Mesenchymal stem cell (in vitro differentiated cells and primary cell): ENCODE measurements around the gene SPARCL1. TPM values are rescaled to one million over a fixed set of nuclear protein-coding genes. Genes with fewer than 3 reads are reported as not detected.
A peak's percentile ranks its signal among the peaks of the same experiment; 100 is the strongest.

Experiments used
- DNase-seq: peaks from one replicate; pipeline ENCODE4 v3.0.0-alpha.2; 2013
- H2AFZ ChIP-seq: one replicate; pipeline ENCODE4 v1.6.1; 2013; ENCODE audit warnings: low read depth, mild to moderate bottlenecking, control low read depth, inconsistent platforms, low read length, moderate library complexity
- H2AK5ac ChIP-seq: 2 replicates; pipeline ENCODE4 v1.6.1; 2013; ENCODE audit warnings: low read length, moderate library complexity, mild to moderate bottlenecking, inconsistent platforms; ENCODE audit not compliant: severe bottlenecking
- H2BK120ac ChIP-seq: one replicate; pipeline ENCODE4 v1.6.1; 2013; ENCODE audit warnings: low read depth, mild to moderate bottlenecking, inconsistent platforms, low read length, moderate library complexity
- H2BK12ac ChIP-seq, 2 experiments: one replicate each; pipeline ENCODE4 v1.6.1; 2013; ENCODE audit warnings: inconsistent platforms in 2 of 2, low read length in 2 of 2, mild to moderate bottlenecking in 2 of 2, moderate library complexity in 2 of 2, control low read depth in 1 of 2
- H2BK15ac ChIP-seq: one replicate; pipeline ENCODE4 v1.6.1; 2013; ENCODE audit warnings: mild to moderate bottlenecking, low read depth, inconsistent platforms; ENCODE audit not compliant: poor library complexity, severe bottlenecking
- H2BK5ac ChIP-seq: 2 replicates; pipeline ENCODE4 v1.6.1; 2013; ENCODE audit warnings: low read depth, mild to moderate bottlenecking, low read length, control low read depth, inconsistent platforms; ENCODE audit not compliant: poor library complexity, severe bottlenecking
- H3K14ac ChIP-seq, 2 experiments: one replicate each; pipeline ENCODE4 v1.6.1; 2013; ENCODE audit warnings: inconsistent platforms in 2 of 2, low read length in 2 of 2, control low read depth in 1 of 2, mild to moderate bottlenecking in 1 of 2, moderate library complexity in 1 of 2
- H3K18ac ChIP-seq, 2 experiments: one replicate each; pipeline ENCODE4 v1.6.1; 2013; ENCODE audit warnings: inconsistent platforms in 2 of 2, low read length in 2 of 2, control low read depth in 1 of 2, low read depth in 1 of 2, mild to moderate bottlenecking in 1 of 2
- H3K23ac ChIP-seq, 2 experiments: one replicate each; pipeline ENCODE4 v1.6.1; 2013; ENCODE audit warnings: inconsistent platforms in 2 of 2, low read length in 2 of 2, mild to moderate bottlenecking in 2 of 2, moderate library complexity in 2 of 2, control low read depth in 1 of 2
- H3K27ac ChIP-seq: 2 replicates; pipeline ENCODE4 v1.5.1; 2013; ENCODE audit warnings: mild to moderate bottlenecking, moderate library complexity, low read length, control low read depth, inconsistent platforms; ENCODE audit not compliant: poor library complexity, severe bottlenecking
- H3K27me3 ChIP-seq, 2 experiments: 2 replicates each; pipeline versions ENCODE4 v1.6.1 to v1.7.0; 2013; ENCODE audit warnings: low read length in 2 of 2, mild to moderate bottlenecking in 2 of 2, moderate library complexity in 2 of 2, control low read depth in 1 of 2, inconsistent platforms in 1 of 2; ENCODE audit not compliant: control insufficient read depth in 1 of 2, insufficient read depth in 1 of 2
- H3K36me3 ChIP-seq, 2 experiments: 2 replicates each; pipeline versions ENCODE4 v1.6.1 to v1.7.0; 2013; ENCODE audit warnings: low read length in 2 of 2, control low read depth in 1 of 2, inconsistent platforms in 1 of 2, low read depth in 1 of 2, mild to moderate bottlenecking in 1 of 2; ENCODE audit not compliant: insufficient read depth in 2 of 2, control insufficient read depth in 1 of 2
- H3K4ac ChIP-seq, 2 experiments: one replicate each; pipeline ENCODE4 v1.6.1; 2013; ENCODE audit warnings: inconsistent platforms in 2 of 2, low read length in 2 of 2, mild to moderate bottlenecking in 2 of 2, moderate library complexity in 2 of 2, control low read depth in 1 of 2, low read depth in 1 of 2
- H3K4me1 ChIP-seq: 2 replicates; pipeline ENCODE4 v1.6.1; 2013; ENCODE audit warnings: low read depth, low read length, control low read depth; ENCODE audit not compliant: control insufficient read depth, insufficient read depth
- H3K4me2 ChIP-seq: 2 replicates; pipeline ENCODE4 v1.6.1; 2013; ENCODE audit warnings: low read length, mild to moderate bottlenecking, inconsistent platforms; ENCODE audit not compliant: poor library complexity, severe bottlenecking
- H3K4me3 ChIP-seq, 2 experiments: 2 replicates each; pipeline versions ENCODE4 v1.5.1 to v1.7.0; 2013; ENCODE audit warnings: low read length in 2 of 2, mild to moderate bottlenecking in 2 of 2, control low read depth in 1 of 2, low read depth in 1 of 2; ENCODE audit not compliant: insufficient read depth in 1 of 2
- H3K79me1 ChIP-seq: replicated peaks from 2 replicates; pipeline ENCODE4 v1.6.1; 2013; ENCODE audit warnings: mild to moderate bottlenecking, control low read depth, low read length, inconsistent platforms; ENCODE audit not compliant: poor library complexity, severe bottlenecking
- H3K9ac ChIP-seq: 2 replicates; pipeline ENCODE4 v1.7.0; 2013; ENCODE audit warnings: mild to moderate bottlenecking, low read length, moderate library complexity
- H3K9me3 ChIP-seq: 2 replicates; pipeline ENCODE4 v1.7.0; 2013; ENCODE audit warnings: mild to moderate bottlenecking, low read length; ENCODE audit not compliant: control insufficient read depth
- H4K8ac ChIP-seq: one replicate; pipeline ENCODE4 v1.6.1; 2013; ENCODE audit warnings: inconsistent platforms, mild to moderate bottlenecking, low read length, moderate library complexity
- H4K91ac ChIP-seq: one replicate; pipeline ENCODE4 v1.6.1; 2013; ENCODE audit warnings: mild to moderate bottlenecking, low read length, inconsistent platforms
- WGBS: methylation state at CpG from one replicate; pipeline ENCODE4 v1.1.7; 2013; ENCODE audit warnings: mixed read lengths; 5-methylcytosine and 5-hydroxymethylcytosine counted together
- polyA plus RNA-seq, 2 experiments: library from polyadenylated mRNA; stranded (reverse); fragments of 200-250 nt; gene quantifications; one replicate each; pipeline ENCODE4 v1.2.3, GENCODE V29; 2013

SPARCL1 gene, protein sequence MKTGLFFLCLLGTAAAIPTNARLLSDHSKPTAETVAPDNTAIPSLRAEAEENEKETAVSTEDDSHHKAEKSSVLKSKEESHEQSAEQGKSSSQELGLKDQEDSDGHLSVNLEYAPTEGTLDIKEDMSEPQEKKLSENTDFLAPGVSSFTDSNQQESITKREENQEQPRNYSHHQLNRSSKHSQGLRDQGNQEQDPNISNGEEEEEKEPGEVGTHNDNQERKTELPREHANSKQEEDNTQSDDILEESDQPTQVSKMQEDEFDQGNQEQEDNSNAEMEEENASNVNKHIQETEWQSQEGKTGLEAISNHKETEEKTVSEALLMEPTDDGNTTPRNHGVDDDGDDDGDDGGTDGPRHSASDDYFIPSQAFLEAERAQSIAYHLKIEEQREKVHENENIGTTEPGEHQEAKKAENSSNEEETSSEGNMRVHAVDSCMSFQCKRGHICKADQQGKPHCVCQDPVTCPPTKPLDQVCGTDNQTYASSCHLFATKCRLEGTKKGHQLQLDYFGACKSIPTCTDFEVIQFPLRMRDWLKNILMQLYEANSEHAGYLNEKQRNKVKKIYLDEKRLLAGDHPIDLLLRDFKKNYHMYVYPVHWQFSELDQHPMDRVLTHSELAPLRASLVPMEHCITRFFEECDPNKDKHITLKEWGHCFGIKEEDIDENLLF
- polyA plus RNA-seq (2013, experiment 1 of 2), result 0.03 TPM
- polyA plus RNA-seq (2013, experiment 2 of 2), result 0.04 TPM

DNA sequence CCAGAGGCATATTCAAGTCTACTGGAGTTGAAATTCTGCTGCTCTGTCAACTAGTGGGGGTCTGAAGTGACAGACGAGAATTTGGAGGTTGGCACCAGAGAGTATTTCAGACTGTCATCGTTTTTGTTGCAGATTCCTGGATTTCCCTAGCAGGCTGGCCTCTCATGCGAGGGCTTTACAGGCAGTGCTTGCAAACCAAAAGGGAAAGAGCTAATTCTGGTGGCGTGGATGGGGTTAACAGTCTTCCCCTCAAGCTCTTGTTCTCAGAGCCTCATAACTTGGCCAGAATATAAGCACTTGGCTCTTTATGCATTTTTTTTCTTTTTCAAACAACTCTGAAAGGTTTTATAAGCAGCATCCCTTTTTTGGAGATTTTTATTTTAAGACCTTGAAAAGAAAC lies at the start of gene SPARCL1:
TSS of gene SPARCL1 (minus strand) at position 190 of the 400 bp plus-strand sequence. CDS start 29,802 bp downstream, outside the sequence.
- peak within 1 kb of the TSS in 1 of 2 experiments; percentile 46 for H3K4me3 ChIP-seq
- H2BK12ac ChIP-seq, result no peak within 1 kb of the TSS
- H2BK5ac ChIP-seq, result no peak within 1 kb of the TSS
- no peak within 1 kb of the TSS for H4K91ac ChIP-seq
- H3K9ac ChIP-seq, result peak within 1 kb of the TSS; percentile 34
- no peak within 1 kb of the TSS for H4K8ac ChIP-seq
- H3K18ac ChIP-seq, result no peak within 1 kb of the TSS
- no peaks in the 10 kb centered on the region for H3K9me3 ChIP-seq
- no peaks in the 10 kb centered on the region for H3K4me1 ChIP-seq
- no peak within 1 kb of the TSS for H3K23ac ChIP-seq
- no peak within 1 kb of the TSS for H2BK15ac ChIP-seq
- no peak within 1 kb of the TSS for H2AFZ ChIP-seq
- H3K79me1 ChIP-seq, result no peaks in the 10 kb centered on the region
- H3K27me3 ChIP-seq, result no peaks in the 10 kb centered on the region
- DNase-seq, result no peak
- no peak within 1 kb of the TSS for H3K27ac ChIP-seq
- H2BK120ac ChIP-seq, result no peak within 1 kb of the TSS
- no peak within 1 kb of the TSS for H2AK5ac ChIP-seq
- no peaks in the 10 kb centered on the region for H3K36me3 ChIP-seq
- no peak within 1 kb of the TSS for H3K4me2 ChIP-seq
- WGBS, result 53% methylated on average over 4 of the region's 4 CpGs
- H3K14ac ChIP-seq, result no peak within 1 kb of the TSS
- H3K4ac ChIP-seq, result no peak within 1 kb of the TSS

DNA sequence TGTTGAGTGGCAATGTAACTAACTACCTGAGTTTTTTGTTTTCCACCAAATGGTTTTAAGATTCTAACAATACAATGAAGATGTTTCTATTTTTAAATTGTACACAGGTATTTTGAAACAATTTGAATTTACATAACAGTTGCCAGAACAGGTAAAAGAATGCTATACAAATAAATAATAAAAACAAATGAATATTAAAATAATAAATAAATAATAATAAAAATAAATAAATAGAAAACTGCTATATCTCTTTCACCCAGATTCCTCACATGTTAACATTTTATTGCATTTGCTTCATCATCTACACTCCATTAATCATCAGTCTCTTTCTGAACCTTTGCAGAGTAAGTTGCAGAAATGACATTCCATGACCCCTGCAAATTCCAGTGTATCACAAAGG lies 46.8 kb upstream of the SPARCL1 start:
- no peak for DNase-seq
- no peak overlapping the region for H3K4me3 ChIP-seq
- no peak overlapping the region for H2BK12ac ChIP-seq
- no peaks in the 10 kb centered on the region for H3K79me1 ChIP-seq
- H2BK120ac ChIP-seq, result no peak overlapping the region
- H4K91ac ChIP-seq, result no peak overlapping the region
- H3K36me3 ChIP-seq, result no peaks in the 10 kb centered on the region
- H3K27me3 ChIP-seq, result no peaks in the 10 kb centered on the region
- H2AK5ac ChIP-seq, result no peak overlapping the region
- H2BK5ac ChIP-seq, result no peak overlapping the region
- no peak overlapping the region for H2BK15ac ChIP-seq
- no peak overlapping the region for H3K4me2 ChIP-seq
- no peak overlapping the region for H3K14ac ChIP-seq
- no peak overlapping the region for H2AFZ ChIP-seq
- no peak overlapping the region for H4K8ac ChIP-seq
- no peaks in the 10 kb centered on the region for H3K4me1 ChIP-seq
- no peak overlapping the region for H3K4ac ChIP-seq
- no peak overlapping the region for H3K23ac ChIP-seq
- no peak overlapping the region for H3K27ac ChIP-seq
- H3K18ac ChIP-seq, result no peak overlapping the region
- no peak overlapping the region for H3K9ac ChIP-seq
- no peaks in the 10 kb centered on the region for H3K9me3 ChIP-seq

DNA sequence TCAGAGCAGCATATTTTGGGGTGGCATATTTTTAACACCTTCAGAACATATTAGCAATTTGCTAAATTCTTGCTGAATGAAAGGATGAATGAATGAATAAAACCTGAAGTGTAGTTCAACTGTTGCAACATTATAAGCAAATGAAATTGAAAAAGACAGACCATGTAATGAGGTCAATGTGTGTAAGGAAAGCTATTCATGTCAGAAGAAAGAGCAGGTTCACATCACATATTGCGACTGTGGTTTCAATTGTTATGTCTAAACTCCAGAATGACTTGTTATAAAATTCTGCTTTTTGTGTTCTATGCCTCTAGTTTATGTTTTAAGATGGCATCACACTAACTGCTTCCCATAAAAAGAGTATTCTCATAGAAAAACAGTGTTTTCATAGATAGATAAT lies 46.2 kb upstream of the SPARCL1 start:
- Histone ChIP-seq H2AFZ (no peak overlapping the region), H4K8ac (no peak overlapping the region), H3K18ac (no peak overlapping the region), H3K4me1 (no peaks in the 10 kb centered on the region), H2BK5ac (no peak overlapping the region), H2AK5ac (no peak overlapping the region), H2BK120ac (no peak overlapping the region), H3K27me3 (no peaks in the 10 kb centered on the region), H3K79me1 (no peaks in the 10 kb centered on the region), H3K4ac (no peak overlapping the region), H3K9me3 (no peaks in the 10 kb centered on the region), H3K9ac (no peak overlapping the region), H3K23ac (no peak overlapping the region), H2BK15ac (no peak overlapping the region), H4K91ac (no peak overlapping the region), H3K36me3 (no peaks in the 10 kb centered on the region), H3K4me3 (no peak overlapping the region), H2BK12ac (no peak overlapping the region), H3K4me2 (no peak overlapping the region), H3K14ac (no peak overlapping the region), H3K27ac (no peak overlapping the region)
- WGBS, result no CpG with 5 or more reads among the region's 1 CpG
- DNase-seq, result no peak

DNA sequence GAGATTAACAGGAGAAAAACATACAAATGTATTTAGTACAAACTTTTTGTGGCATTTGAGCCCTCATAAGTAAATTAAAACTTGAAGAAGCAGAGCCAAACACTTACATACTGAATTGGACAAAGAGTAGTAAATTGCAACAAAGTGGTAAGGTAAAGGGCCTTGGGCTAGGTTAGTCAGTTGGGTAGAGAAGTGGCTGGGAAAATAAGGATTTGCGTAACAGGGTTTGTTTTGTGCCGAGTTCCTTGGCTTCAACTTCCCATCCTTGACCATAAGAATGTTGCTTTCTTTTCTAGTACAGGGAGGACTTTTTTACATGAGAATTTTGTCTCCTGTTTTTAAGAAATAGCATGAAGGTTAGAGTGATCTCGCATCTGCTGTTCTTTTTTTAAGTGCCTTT lies 45.8 kb upstream of the SPARCL1 start:
- Histone ChIP-seq H3K36me3 (no peaks in the 10 kb centered on the region), H3K23ac (no peak overlapping the region), H3K4ac (no peak overlapping the region), H3K4me2 (no peak overlapping the region), H3K9ac (no peak overlapping the region), H3K18ac (no peak overlapping the region), H2BK15ac (no peak overlapping the region), H3K14ac (no peak overlapping the region), H2AK5ac (no peak overlapping the region), H2BK5ac (no peak overlapping the region), H3K4me1 (no peaks in the 10 kb centered on the region), H4K91ac (no peak overlapping the region), H3K27me3 (no peaks in the 10 kb centered on the region), H4K8ac (no peak overlapping the region), H3K9me3 (no peaks in the 10 kb centered on the region), H3K27ac (no peak overlapping the region), H3K4me3 (no peak overlapping the region), H2AFZ (no peak overlapping the region), H3K79me1 (no peaks in the 10 kb centered on the region), H2BK120ac (no peak overlapping the region), H2BK12ac (no peak overlapping the region)
- WGBS, result 100% methylated on average over 1 of the region's 3 CpGs
- peak; percentile 3 for DNase-seq
